IMR-90 (cell line): Measurements from ENCODE around the gene MRPL58.

Experiments
- CTCF ChIP-seq: conservative IDR thresholded peaks from 2 replicates; pipeline ENCODE4 v1.5.1; 2012; ENCODE audit warnings: mild to moderate bottlenecking, low read depth, low read length, improper control_type of control experiment
- POLR2A ChIP-seq: IDR thresholded peaks from 2 replicates; pipeline ENCODE4 v1.6.1; 2012; ENCODE audit warnings: mild to moderate bottlenecking, low read depth, low read length

- TF ChIP-seq CTCF (no peak), POLR2A (no peak)
These were observed 8.1 kb downstream of the MRPL58 start for GRCh38 chr17:75020331-75021110.
